Measurements from ENCODE around the gene LBX1.
"Not testable (repeated sequence)": the region's sequence is repeated elsewhere in the genome, so short reads cannot be mapped to it uniquely, and the experiment has no call there.

The LBX1 gene

DNA sequence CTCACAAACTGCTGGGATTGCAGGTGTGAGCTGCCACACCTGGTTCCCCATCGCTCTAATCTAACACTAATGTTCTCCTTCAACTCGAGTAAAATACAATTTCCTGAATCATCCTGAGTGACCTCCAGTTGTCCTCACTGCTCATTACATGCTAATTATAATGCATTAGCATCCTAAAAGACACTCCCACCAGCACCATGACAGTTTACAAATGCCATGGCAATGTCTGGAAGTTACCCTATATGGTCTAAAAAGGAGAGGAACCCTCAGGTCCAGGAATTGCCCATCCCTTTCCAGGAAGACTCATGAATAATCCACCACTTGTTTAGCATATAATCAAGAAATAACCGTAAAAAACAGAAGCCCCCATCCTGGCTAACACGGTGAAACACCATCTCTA, 26.6 kb downstream of the LBX1 start:
- peak; percentile 18 for DNase-seq

GRCh38 chr10:101198326-101198977, 30.8 kb downstream of the LBX1 start:
- not testable (repeated sequence) for DNase-seq

DNA sequence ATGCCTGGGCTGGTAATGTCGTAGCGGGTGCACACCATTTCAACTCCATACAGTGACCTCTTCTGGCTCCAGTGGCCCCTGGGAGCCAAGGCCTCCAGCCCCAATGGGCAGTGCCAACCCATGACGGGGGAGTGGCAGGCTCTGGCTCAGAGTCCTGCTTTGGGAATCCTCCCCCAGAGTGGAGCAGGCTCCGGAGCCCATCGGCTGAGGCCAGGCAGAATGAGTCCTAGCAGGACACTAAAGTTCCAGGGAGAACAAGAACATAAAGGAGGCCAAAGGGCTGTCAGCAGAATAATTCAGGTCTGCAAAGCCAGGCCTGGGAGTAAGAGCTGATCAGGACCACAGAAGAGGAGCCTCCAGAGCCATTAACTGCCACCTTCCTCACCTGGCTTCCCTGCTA, 33.3 kb downstream of the LBX1 start:
- DNase-seq = no peak

DNA sequence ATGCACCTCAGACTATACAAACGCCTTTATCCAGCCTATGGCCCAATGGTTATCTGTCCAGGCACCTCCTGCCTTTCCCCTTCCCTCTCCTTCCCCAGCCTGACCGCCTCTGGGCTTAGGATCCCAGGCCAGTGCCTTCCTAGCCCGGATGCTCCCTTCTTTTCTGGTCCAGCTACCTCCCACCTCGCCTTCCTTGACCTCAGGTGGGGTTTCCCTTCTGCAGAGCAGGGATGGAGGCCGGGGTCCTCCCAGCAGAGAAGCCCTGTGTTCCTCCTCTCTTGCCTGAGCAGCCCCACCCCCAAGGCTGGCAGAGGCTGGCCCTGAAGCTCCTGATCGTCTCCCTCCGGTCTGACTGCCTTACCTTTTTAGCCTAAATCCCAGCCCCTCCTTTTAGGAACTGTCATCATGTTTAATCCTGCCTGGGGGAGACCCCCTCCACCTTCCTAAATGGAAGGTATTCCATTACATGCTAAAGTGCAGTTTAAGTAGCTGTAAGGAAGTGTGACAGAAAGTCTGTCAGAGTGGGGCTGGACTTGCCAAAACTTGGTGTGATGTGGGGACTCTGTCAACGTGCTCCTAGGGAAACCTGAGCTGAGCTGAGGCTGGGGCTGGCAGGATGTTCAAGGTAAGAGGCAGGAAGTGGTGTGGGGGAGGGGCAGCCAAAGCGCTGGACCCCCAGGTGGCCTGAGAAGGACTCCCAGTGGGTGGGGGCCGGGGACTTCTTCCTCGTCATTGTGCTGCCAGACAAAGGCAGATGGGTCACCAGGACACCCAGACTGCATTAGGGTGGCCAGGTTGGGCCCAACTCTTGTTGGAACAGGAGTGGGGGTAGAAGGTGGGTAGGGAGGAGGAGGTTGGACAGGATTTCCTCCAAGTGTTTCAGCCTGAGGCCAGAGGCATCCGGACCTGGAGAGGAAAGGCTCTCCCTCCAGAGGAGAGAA, 39.5 kb downstream of the LBX1 start:
- peak; percentile 71 for DNase-seq

GRCh38 chr10:101188942-101189341, 40.3 kb downstream of the LBX1 start:
- DNase-seq = no peak

DNA sequence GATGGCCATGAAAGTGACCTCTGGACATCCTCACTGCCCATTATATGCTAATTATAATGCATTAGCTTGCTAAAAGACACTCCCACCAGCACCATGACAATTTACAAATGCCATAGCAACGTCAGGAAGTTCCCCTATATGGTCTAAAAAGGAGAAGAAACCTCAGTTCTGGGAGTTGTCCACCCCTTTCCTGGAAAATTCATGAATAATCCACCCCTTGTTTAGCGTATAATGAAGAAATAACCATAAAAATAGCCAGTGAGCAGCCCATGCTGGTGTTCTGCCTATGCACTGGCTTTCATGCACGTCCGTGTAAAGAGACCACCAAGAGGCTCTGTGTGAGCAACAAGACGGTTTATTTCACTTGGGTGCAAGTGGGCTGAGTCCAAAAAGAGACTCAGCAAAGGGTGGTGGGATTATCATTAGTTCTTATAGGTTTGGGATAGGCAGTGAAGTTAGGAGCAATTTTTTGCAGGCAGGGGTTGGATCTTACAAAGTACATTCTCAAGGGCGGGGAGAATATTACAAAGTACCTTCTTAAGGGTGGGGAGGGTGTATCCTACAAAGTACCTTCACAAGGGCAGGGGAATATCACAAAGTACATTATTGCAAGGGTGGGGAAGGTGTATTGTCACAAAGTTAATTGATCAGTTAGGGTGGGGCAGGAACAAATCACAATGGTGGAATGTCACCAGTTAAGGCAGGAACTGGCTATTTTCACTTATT, 45.6 kb downstream of the LBX1 start:
- no peak for DNase-seq

- no peak for DNase-seq
Observed at GRCh38 chr10:101182936-101183335, 46.3 kb downstream of the LBX1 start.
